HepG2 (cell line): ENCODE results near the gene PSKH1. TPM values are rescaled to one million over a fixed set of nuclear protein-coding genes. Genes with fewer than 3 reads are reported as not detected.

ENCODE experiments used
- CHD4 ChIP-seq: fragments of 200-600 bp; sonication (generic); IDR thresholded peaks from 2 replicates; pipeline ENCODE4 v1.7.0; 2017; ENCODE audit warnings: mild to moderate bottlenecking, low read length, borderline replicate concordance
- HNF1A ChIP-seq, 2 experiments: sonication (generic) in 1 of 2; formaldehyde crosslinking in 1 of 2; IDR thresholded peaks; 2 replicates each; pipeline versions ENCODE4 v1.4.0 to v1.6.1; 2016 to 2020; ENCODE audit warnings: borderline replicate concordance in 1 of 2, low read depth in 1 of 2, mild to moderate bottlenecking in 1 of 2, missing genetic modification reagents in 1 of 2
- KLF9 ChIP-seq: IDR thresholded peaks from 2 replicates; pipeline ENCODE4 v1.6.1; 2016; ENCODE audit warnings: low read depth
- MZF1 ChIP-seq: sonication (generic); formaldehyde crosslinking; IDR thresholded peaks from 2 replicates; pipeline ENCODE4 v1.8.1; 2023; ENCODE audit warnings: mild to moderate bottlenecking, missing genetic modification reagents, borderline replicate concordance
- POGK ChIP-seq: sonication (generic); formaldehyde crosslinking; conservative IDR thresholded peaks from 2 replicates; pipeline ENCODE4 v1.8.0; 2022; ENCODE audit warnings: mild to moderate bottlenecking, moderate library complexity, missing genetic modification reagents
- PRDM4 ChIP-seq: sonication (generic); formaldehyde crosslinking; IDR thresholded peaks from 2 replicates; pipeline ENCODE4 v1.9.0; 2021; ENCODE audit warnings: missing genetic modification reagents, borderline replicate concordance
- SIN3A ChIP-seq: IDR thresholded peaks from 2 replicates; pipeline ENCODE4 v1.6.1; 2011; ENCODE audit warnings: low read depth, mild to moderate bottlenecking, control low read depth, low read length, borderline replicate concordance
- ZBTB34 ChIP-seq: sonication (generic); formaldehyde crosslinking; IDR thresholded peaks from 2 replicates; pipeline ENCODE4 v1.8.0; 2022; ENCODE audit warnings: mild to moderate bottlenecking, missing genetic modification reagents
- ZNF136 ChIP-seq: sonication (generic); formaldehyde crosslinking; IDR thresholded peaks from 2 replicates; pipeline ENCODE4 v1.8.1; 2022; ENCODE audit warnings: low read depth, mild to moderate bottlenecking, moderate library complexity, missing genetic modification reagents
- ZNF18 ChIP-seq: sonication (generic); formaldehyde crosslinking; IDR thresholded peaks from 2 replicates; pipeline ENCODE4 v1.8.0; 2022; ENCODE audit warnings: mild to moderate bottlenecking, missing genetic modification reagents; ENCODE audit not compliant: insufficient replicate concordance
- ZNF605 ChIP-seq: sonication (generic); formaldehyde crosslinking; IDR thresholded peaks from 2 replicates; pipeline ENCODE4 v1.8.0; 2022; ENCODE audit warnings: mild to moderate bottlenecking, missing genetic modification reagents
- ZNF788 ChIP-seq: sonication (generic); formaldehyde crosslinking; IDR thresholded peaks from 2 replicates; pipeline ENCODE4 v1.5.0; 2020; ENCODE audit warnings: mild to moderate bottlenecking, missing genetic modification reagents, borderline replicate concordance
- ZNF878 ChIP-seq: sonication (generic); formaldehyde crosslinking; IDR thresholded peaks from 2 replicates; pipeline ENCODE4 v1.8.1; 2023; ENCODE audit warnings: mild to moderate bottlenecking, missing genetic modification reagents, moderate library complexity
- ZNF883 ChIP-seq: sonication (generic); formaldehyde crosslinking; IDR thresholded peaks from 2 replicates; pipeline ENCODE4 v1.5.1; 2020; ENCODE audit warnings: mild to moderate bottlenecking, missing genetic modification reagents; ENCODE audit errors: not compliant biosample characterization
- polyA plus RNA-seq, 8 experiments: library from polyadenylated mRNA; depleted of rRNA in 3 of 8; stranded (reverse) in 7 of 8; unstranded in 1 of 8; fragments of >200 nt; fragmentation: Illumina TruSeq in 4 of 8; extraction: Trizol in 4 of 8; gene quantifications; 2 replicates each; pipeline versions ENCODE4 v1.2.1 to v1.2.3, GENCODE V29; 2011 to 2016; ENCODE audit warnings: low read depth in 4 of 8, missing spikeins in 1 of 8, mixed read lengths in 1 of 8; ENCODE audit not compliant: insufficient read depth in 1 of 8
- total RNA-seq, 5 experiments: library from RNA; depleted of rRNA; stranded (reverse); fragments of >200 nt; fragmentation: Illumina TruSeq; extraction: Trizol; gene quantifications; 2 replicates each; pipeline ENCODE4 v1.2.3, GENCODE V29; 2016; ENCODE audit warnings: low read depth in 1 of 5

The PSKH1 gene
- total and polyA plus RNA-seq, 2 of the 13 experiments (the other 11 are each of a cell fraction or from before 2014, with no cell fraction given) = 8.4 to 19.1 TPM

- TF ChIP-seq HNF1A (IDR thresholded peaks at IDR 0.05; ENCODE audit: low read depth) (no peak), HNF1A (CRISPR knock-in tag; IDR thresholded peaks at IDR 0.05; ENCODE audit: borderline replicate concordance) (0 out of 2 replicates have a peak, but pooled peaks have one; percentile 4), CHD4 (0 out of 2 replicates have a peak, but pooled peaks have one; percentile 58), PRDM4 (CRISPR knock-in tag) (peak; percentile 78; the same call in 1 of the 2 replicates), ZNF605 (CRISPR knock-in tag) (peak; percentile 88), KLF9 (no peak; the same call in 1 of the 2 replicates), SIN3A (peak; percentile 44; the same call in 1 of the 2 replicates), MZF1 (CRISPR knock-in tag) (0 out of 2 replicates have a peak, but pooled peaks have one; percentile 61), ZNF883 (CRISPR knock-in tag) (peak; percentile 71), ZNF878 (CRISPR knock-in tag) (no peak), ZBTB34 (CRISPR knock-in tag) (peak; percentile 78; the same call in 1 of the 2 replicates), ZNF788 (CRISPR knock-in tag) (peak; percentile 43; the same call in 1 of the 2 replicates), POGK (peak; percentile 71; the same call in 1 of the 2 replicates), ZNF18 (CRISPR knock-in tag) (peak; percentile 86), ZNF136 (CRISPR knock-in tag) (0 out of 2 replicates have a peak, but pooled peaks have one; percentile 81)
Measured at GRCh38 chr16:67943619-67944504, 50.8 kb downstream of the PSKH1 start, which contains the start of gene LCAT (continued).
